ENCODE measurements around the gene TSPAN18. TPM values are rescaled to one million over a fixed set of nuclear protein-coding genes. Genes with fewer than 3 reads are reported as not detected.

TSPAN18 gene
- polyA plus RNA-seq, 1 of the 3 experiments (the other 2 are of a cell fraction), result 0.72 TPM

DNA sequence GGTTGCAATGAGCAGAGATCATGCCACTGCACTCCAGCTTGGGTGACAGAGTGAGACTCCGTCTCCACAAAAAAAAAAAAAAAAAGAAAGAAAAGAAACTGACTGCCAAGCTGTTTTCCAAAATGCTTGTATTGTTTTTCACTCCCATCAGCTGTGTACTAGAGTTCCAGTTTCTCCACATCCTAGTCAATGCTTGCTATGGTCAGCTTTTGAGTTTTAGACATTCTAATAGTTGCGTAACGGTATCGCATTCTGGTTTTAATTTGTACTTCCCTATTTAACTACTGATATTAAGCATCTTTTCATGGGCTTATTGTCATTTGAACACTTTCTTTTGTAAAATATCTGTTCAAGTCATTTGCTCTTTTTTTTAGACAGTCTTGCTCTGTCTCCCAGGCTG is 55.7 kb downstream of the TSPAN18 start:
- no peaks in the 10 kb centered on the region for H3F3A ChIP-seq (replicated peaks; ENCODE audit: insufficient read depth)
- H3K27me3 ChIP-seq (ENCODE audit: insufficient read depth), result no peaks in the 10 kb centered on the region; the same call in 1 of the 2 replicates
- WGBS (ENCODE audit: low lambda C conversion rate), result 94% methylated on average over 4 of the region's 4 CpGs
- no peak for DNase-seq
- CTCF ChIA-PET, result interaction anchor here (1.2 to 1.7 kb wide), 6 partner anchors 9 to 161 kb away, joined by 3 to 4 read pairs (median 4); no protein-coding TSS in a partner anchor
- H2AFZ ChIP-seq (ENCODE audit: low read depth), result no peak overlapping the region
- no peak overlapping the region for H3K4me2 ChIP-seq
- POLR2A ChIA-PET, result interaction anchor here (0.6 to 1.9 kb wide), 2 partner anchors 16 to 75 kb away, joined by 3 to 5 read pairs; no protein-coding TSS in a partner anchor
- H3K9me3 ChIP-seq, result no peaks in the 10 kb centered on the region
- no peaks in the 10 kb centered on the region for H3K36me3 ChIP-seq (replicated peaks in 1 of 2; ENCODE audit: control insufficient read depth in 1 of 2, insufficient read depth in 2 of 2, low read length in 1 of 2)
- no peak overlapping the region for H3K27ac ChIP-seq (ENCODE audit: low read depth in 2 of 2, low read length in 1 of 2)
- no peaks in the 10 kb centered on the region for H3K79me2 ChIP-seq (ENCODE audit: insufficient read depth)
- no peaks in the 10 kb centered on the region for H3K9me2 ChIP-seq
- H3K4me3 ChIP-seq (ENCODE audit: low read depth in 2 of 2, low read length in 1 of 2), result no peak overlapping the region
- H4K20me1 ChIP-seq (ENCODE audit: insufficient read depth), result no peaks in the 10 kb centered on the region
- peaks cover 5 to 69% of the 10 kb centered on the region in 2 experiments; a peak in 3 of 4 replicates for H3K4me1 ChIP-seq (ENCODE audit: control insufficient read depth in 1 of 2, insufficient read depth in 2 of 2, low read depth in 1 of 2, low read length in 1 of 2)
- no peak overlapping the region for H3K9ac ChIP-seq
- TF ChIP-seq GABPA (IDR thresholded peaks at IDR 0.05; ENCODE audit: low read depth) (no peak), EP300 (IDR thresholded peaks at IDR 0.05; ENCODE audit: borderline replicate concordance in 1 of 2, low read depth in 1 of 2, low read length in 1 of 2) (no peak), ZBTB33 (IDR thresholded peaks at IDR 0.05; ENCODE audit: borderline replicate concordance, low read depth) (no peak), GATA2 (CRISPR knock-in tag; IDR thresholded peaks at IDR 0.05) (no peak), ELF1 (IDR thresholded peaks at IDR 0.05) (no peak), YY1 (IDR thresholded peaks at IDR 0.05; ENCODE audit: low read depth) (no peak), FOXM1 (IDR thresholded peaks at IDR 0.05; ENCODE audit: low read depth) (no peak), FOXJ3 (CRISPR knock-in tag; IDR thresholded peaks at IDR 0.05) (no peak), EZH2phosphoT487 (IDR thresholded peaks at IDR 0.05; ENCODE audit: borderline replicate concordance, low read depth) (no peak), FOSL2 (IDR thresholded peaks at IDR 0.05; ENCODE audit: borderline replicate concordance, low read depth) (no peak)
- TF ChIP-seq, protein P1, sequence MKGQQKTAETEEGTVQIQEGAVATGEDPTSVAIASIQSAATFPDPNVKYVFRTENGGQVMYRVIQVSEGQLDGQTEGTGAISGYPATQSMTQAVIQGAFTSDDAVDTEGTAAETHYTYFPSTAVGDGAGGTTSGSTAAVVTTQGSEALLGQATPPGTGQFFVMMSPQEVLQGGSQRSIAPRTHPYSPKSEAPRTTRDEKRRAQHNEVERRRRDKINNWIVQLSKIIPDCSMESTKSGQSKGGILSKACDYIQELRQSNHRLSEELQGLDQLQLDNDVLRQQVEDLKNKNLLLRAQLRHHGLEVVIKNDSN (IDR thresholded peaks at IDR 0.05; ENCODE audit: borderline replicate concordance, low read depth), result no peak

- DNase-seq, result no peak
- WGBS (ENCODE audit: low lambda C conversion rate), result 65% methylated on average over 8 of the region's 8 CpGs
- Histone ChIP-seq H3K4me3 (ENCODE audit: low read depth in 2 of 2, low read length in 1 of 2) (no peak overlapping the region), H3K4me2 (no peak overlapping the region), H3K27me3 (ENCODE audit: insufficient read depth) (no peaks in the 10 kb centered on the region; the same call in 1 of the 2 replicates), H3K9ac (no peak overlapping the region), H3K9me3 (no peaks in the 10 kb centered on the region), H3K79me2 (ENCODE audit: insufficient read depth) (no peaks in the 10 kb centered on the region), H3K36me3 (replicated peaks in 1 of 2; ENCODE audit: control insufficient read depth in 1 of 2, insufficient read depth in 2 of 2, low read length in 1 of 2) (no peaks in the 10 kb centered on the region), H3K27ac (ENCODE audit: low read depth in 2 of 2, low read length in 1 of 2) (peak overlapping the region in 1 of 2 experiments; percentile 85; a peak in 2 of 4 replicates), H2AFZ (ENCODE audit: low read depth) (no peak overlapping the region), H3K4me1 (ENCODE audit: control insufficient read depth in 1 of 2, insufficient read depth in 2 of 2, low read depth in 1 of 2, low read length in 1 of 2) (peaks cover 8 to 53% of the 10 kb centered on the region in 2 experiments; a peak in 3 of 4 replicates), H3K9me2 (no peaks in the 10 kb centered on the region), H4K20me1 (ENCODE audit: insufficient read depth) (no peaks in the 10 kb centered on the region), H3F3A (replicated peaks; ENCODE audit: insufficient read depth) (no peaks in the 10 kb centered on the region)
- ChIA-PET POLR2A (no interaction called here), CTCF (interaction anchor here (1.0 to 3.5 kb wide), 5 partner anchors 8 to 58 kb away, joined by 3 to 14 read pairs (median 4); no protein-coding TSS in a partner anchor)
- TF ChIP-seq TCF12 (IDR thresholded peaks at IDR 0.05) (no peak), NFIC (IDR thresholded peaks at IDR 0.05; ENCODE audit: borderline replicate concordance) (no peak), YY1 (IDR thresholded peaks at IDR 0.05; ENCODE audit: low read depth) (no peak), RFX5 (IDR thresholded peaks at IDR 0.05; ENCODE audit: low read length) (no peak), JUND (IDR thresholded peaks at IDR 0.05) (no peak), GABPA (IDR thresholded peaks at IDR 0.05; ENCODE audit: low read depth) (no peak), IRF3 (IDR thresholded peaks at IDR 0.05; ENCODE audit: low read depth, low read length) (no peak), SIN3A (IDR thresholded peaks at IDR 0.05; ENCODE audit: borderline replicate concordance, low read depth, low read length) (no peak), MXI1 (IDR thresholded peaks at IDR 0.05; ENCODE audit: low read depth, low read length) (no peak), CHD2 (IDR thresholded peaks at IDR 0.05; ENCODE audit: low read length, partially characterized antibody) (no peak), FOSL2 (IDR thresholded peaks at IDR 0.05; ENCODE audit: borderline replicate concordance, low read depth) (no peak), NRF1 (IDR thresholded peaks at IDR 0.05; ENCODE audit: low read depth, low read length) (no peak), RCOR1 (IDR thresholded peaks at IDR 0.05; ENCODE audit: low read length) (no peak), MEF2A (IDR thresholded peaks at IDR 0.05; ENCODE audit: borderline replicate concordance, low read depth) (no peak), FOXM1 (IDR thresholded peaks at IDR 0.05; ENCODE audit: low read depth) (no peak), TEAD4 (IDR thresholded peaks at IDR 0.05; ENCODE audit: borderline replicate concordance, insufficient read depth) (no peak), SMC3 (IDR thresholded peaks at IDR 0.05; ENCODE audit: low read depth, low read length) (no peak), ZBTB33 (IDR thresholded peaks at IDR 0.05; ENCODE audit: borderline replicate concordance, low read depth) (no peak)
These were observed 57.6 kb downstream of the TSPAN18 start for GRCh38 chr11:44784436-44784760.
